HAP-1 (cell line): Measurements from ENCODE around the gene SSU72.

Experiments
- DNase-seq, 2 experiments: peaks; one replicate each; pipeline ENCODE4 v3.0.0-alpha.2; 2016 to 2020; ENCODE audit warnings: low spot score in 2 of 2
- H3K27me3 ChIP-seq: fragments of 250-450 bp; sonication (Bioruptor Pico); 2 replicates; pipeline ENCODE4 v1.5.1; 2020; ENCODE audit warnings: low read depth, mild to moderate bottlenecking, moderate library complexity
- H3K36me3 ChIP-seq: fragments of 250-450 bp; sonication (Bioruptor Pico); replicated peaks from 2 replicates; pipeline ENCODE4 v1.5.1; 2020; ENCODE audit warnings: mild to moderate bottlenecking
- H3K4me1 ChIP-seq: fragments of 250-450 bp; sonication (Bioruptor Pico); 2 replicates; pipeline ENCODE4 v1.5.1; 2020; ENCODE audit warnings: mild to moderate bottlenecking
- H3K4me3 ChIP-seq: fragments of 250-450 bp; sonication (Bioruptor Pico); 2 replicates; pipeline ENCODE4 v1.5.1; 2020; ENCODE audit warnings: mild to moderate bottlenecking, moderate library complexity
- H3K9me3 ChIP-seq: fragments of 250-450 bp; sonication (Bioruptor Pico); 2 replicates; pipeline ENCODE4 v1.5.1; 2020; ENCODE audit warnings: mild to moderate bottlenecking, moderate library complexity
- in situ Hi-C: fragments of 300-500 bp; cut with MboI; formaldehyde crosslinking; loops from 3 replicates; pipeline ENCODE4 v1.14.3; 2020; ENCODE audit warnings: low sequenced_read_pairs, inconsistent platforms, mixed read lengths

The SSU72 gene

DNA sequence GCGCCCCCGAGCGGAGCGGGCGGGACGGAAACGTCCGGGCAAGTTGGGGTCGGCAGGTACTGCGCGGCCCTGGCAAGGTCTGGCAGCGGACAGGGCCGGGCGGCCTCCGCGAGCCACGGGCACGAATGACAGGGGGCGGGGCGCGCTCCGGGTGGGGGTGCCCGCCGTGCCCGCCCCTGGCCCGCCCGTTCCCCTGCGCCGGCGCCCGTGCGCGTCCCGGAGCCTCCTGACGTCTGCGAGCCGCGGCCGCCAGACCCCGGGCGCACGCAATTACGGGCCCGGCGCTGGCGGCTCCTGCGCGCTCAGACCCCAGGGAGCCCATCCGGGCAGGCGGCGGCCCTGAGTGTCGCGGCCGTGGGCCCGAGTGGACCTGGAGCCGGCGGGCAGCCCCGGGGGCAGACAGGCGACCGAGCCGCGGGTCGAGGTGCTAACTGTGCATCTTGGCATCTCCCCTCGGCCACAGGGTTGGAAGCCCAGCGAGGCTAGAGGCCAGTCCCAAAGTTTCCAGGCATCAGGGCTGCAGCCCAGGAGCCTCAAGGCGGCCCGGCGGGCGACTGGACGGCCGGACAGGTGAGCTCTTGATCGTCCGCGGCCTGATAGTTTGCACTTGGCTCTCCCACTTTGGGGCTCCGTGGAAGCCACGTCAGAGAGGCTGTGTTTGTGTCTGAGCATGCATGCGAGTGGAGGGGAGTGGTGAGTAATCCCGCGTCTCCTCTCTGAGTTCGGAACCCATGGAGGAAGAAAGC lies 41.6 kb upstream of the SSU72 start:
- Histone ChIP-seq H3K36me3 (peaks cover 8% of the 10 kb centered on the region; the same call in 1 of the 2 replicates), H3K4me1 (peaks cover 9% of the 10 kb centered on the region), H3K4me3 (peak overlapping the region; percentile 99), H3K27me3 (no peaks in the 10 kb centered on the region), H3K9me3 (no peaks in the 10 kb centered on the region)
- in situ Hi-C loops, result no loop called here
- peak in 1 of 2 experiments; percentile 41 for DNase-seq

DNA sequence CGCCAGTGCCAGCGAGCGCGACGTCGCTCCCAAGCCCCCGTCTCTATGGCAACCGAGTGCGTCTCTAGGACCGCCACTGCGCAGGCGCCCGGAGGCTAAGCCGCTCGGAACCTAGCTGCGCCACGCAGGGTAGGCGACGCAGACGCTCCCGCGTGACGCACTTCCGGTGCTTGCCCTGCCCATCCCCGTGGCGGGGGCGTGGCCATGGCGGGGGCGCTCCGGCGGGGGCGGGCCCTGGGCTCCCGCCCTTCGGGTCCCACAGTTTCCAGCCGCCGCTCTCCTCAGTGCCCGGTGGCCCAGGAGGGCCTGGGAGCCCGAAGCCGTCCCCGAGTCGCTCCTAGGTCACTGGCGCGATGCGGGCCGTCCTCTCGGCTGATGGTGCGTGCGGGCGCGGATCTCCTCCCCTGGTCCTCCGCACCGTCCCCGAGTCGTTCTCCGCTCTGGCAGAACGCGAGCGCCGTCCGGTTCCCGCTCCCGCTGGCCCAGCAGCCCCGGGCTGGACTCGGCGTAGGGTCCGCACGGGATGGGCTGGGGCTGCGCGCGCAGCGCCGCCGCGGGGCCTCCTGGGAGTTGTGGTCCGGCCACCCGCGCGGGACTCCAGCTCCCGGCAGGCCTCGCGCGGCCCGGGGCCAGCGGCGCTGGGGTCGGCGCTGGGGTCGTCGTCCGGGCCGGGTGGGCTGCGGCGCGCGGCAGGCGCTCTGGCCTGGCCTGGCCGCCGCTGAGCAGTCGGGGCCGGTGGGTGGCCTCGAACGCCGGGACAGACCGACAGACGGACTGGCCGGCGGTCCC lies 40.8 kb upstream of the SSU72 start, which contains the start of gene MIB2:
TSS of gene MIB2 (plus strand) at position 245 of the 789 bp plus-strand sequence. CDS start 7,953 bp downstream, outside the sequence.
- DNase-seq, result peak; percentile 94 to 97
- in situ Hi-C loops, result no loop called here
- H3K4me3 ChIP-seq, result peak within 1 kb of the TSS; percentile 99
- H3K36me3 ChIP-seq, result peaks cover 8% of the 10 kb centered on the region; the same call in 1 of the 2 replicates
- peaks cover 9% of the 10 kb centered on the region for H3K4me1 ChIP-seq
- no peaks in the 10 kb centered on the region for H3K9me3 ChIP-seq
- H3K27me3 ChIP-seq, result no peaks in the 10 kb centered on the region

GRCh38 chr1:1614954-1615255 lies 40.2 kb upstream of the SSU72 start:
- in situ Hi-C loops, result loop anchor here (5.0 kb wide), 1 partner anchor 38 kb away; no protein-coding TSS in a partner anchor
- Histone ChIP-seq H3K4me1 (peaks cover 9% of the 10 kb centered on the region), H3K4me3 (peak overlapping the region; percentile 99), H3K27me3 (no peaks in the 10 kb centered on the region), H3K36me3 (peaks cover 8% of the 10 kb centered on the region; the same call in 1 of the 2 replicates), H3K9me3 (no peaks in the 10 kb centered on the region)
- no peak for DNase-seq

GRCh38 chr1:1614204-1614953 lies 39.7 kb upstream of the SSU72 start:
- in situ Hi-C loops, result loop anchor here (5.0 kb wide), 1 partner anchor 37 kb away; no protein-coding TSS in a partner anchor
- DNase-seq, result peak; percentile 22 to 69
- Histone ChIP-seq H3K4me3 (peak overlapping the region; percentile 99), H3K4me1 (peaks cover 9% of the 10 kb centered on the region), H3K36me3 (peaks cover 8% of the 10 kb centered on the region; the same call in 1 of the 2 replicates), H3K9me3 (no peaks in the 10 kb centered on the region), H3K27me3 (no peaks in the 10 kb centered on the region)

DNA sequence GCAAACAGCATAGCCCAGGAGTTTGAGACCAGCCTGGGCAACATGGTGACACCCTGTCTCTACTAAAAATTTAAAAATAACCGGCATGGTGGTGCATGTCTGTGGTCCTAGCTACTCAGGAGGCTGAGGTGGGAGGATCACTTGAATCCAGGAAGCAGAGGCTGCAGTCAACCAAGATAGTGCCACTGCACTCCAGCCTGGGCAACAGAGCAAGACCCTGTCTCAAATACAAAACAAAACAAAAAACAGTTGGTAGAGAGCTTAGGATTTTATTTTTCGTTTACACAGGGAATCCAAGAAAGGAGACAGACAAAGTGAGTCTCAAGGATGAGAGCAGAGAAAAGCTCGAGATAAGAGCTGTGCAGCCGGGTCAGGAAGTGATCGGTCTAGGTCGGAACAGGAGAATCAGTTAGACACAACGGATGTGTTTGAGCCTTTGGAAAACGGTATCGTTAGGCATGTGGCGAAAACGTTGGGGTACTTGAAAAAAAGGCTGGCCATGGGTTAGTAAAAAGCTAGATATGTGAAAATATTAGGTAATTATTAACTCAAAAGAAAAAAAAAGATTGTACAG lies 38.9 kb upstream of the SSU72 start:
- Histone ChIP-seq H3K36me3 (peaks cover 8% of the 10 kb centered on the region; the same call in 1 of the 2 replicates), H3K4me3 (peak overlapping the region; percentile 99), H3K4me1 (peaks cover 9% of the 10 kb centered on the region), H3K9me3 (no peaks in the 10 kb centered on the region), H3K27me3 (no peaks in the 10 kb centered on the region)
- in situ Hi-C loops, result loop anchor here (5.0 kb wide), 1 partner anchor 36 kb away; no protein-coding TSS in a partner anchor
- DNase-seq, result no peak

GRCh38 chr1:1612104-1612400 lies 37.4 kb upstream of the SSU72 start:
- no peaks in the 10 kb centered on the region for H3K27me3 ChIP-seq
- DNase-seq, result no peak
- no peaks in the 10 kb centered on the region for H3K9me3 ChIP-seq
- peaks cover 9% of the 10 kb centered on the region for H3K4me1 ChIP-seq
- no peak overlapping the region for H3K4me3 ChIP-seq
- in situ Hi-C loops, result loop anchor here (5.0 kb wide), 1 partner anchor 35 kb away; no protein-coding TSS in a partner anchor
- H3K36me3 ChIP-seq, result no peaks in the 10 kb centered on the region; the same call in 1 of the 2 replicates

GRCh38 chr1:1610796-1611195 lies 36.1 kb upstream of the SSU72 start:
- H3K9me3 ChIP-seq, result no peaks in the 10 kb centered on the region
- peaks cover 9% of the 10 kb centered on the region for H3K4me1 ChIP-seq
- H3K4me3 ChIP-seq, result no peak overlapping the region
- no peaks in the 10 kb centered on the region; the same call in 1 of the 2 replicates for H3K36me3 ChIP-seq
- no peak for DNase-seq
- no peaks in the 10 kb centered on the region for H3K27me3 ChIP-seq
- in situ Hi-C loops, result loop anchor here (5.0 kb wide), 1 partner anchor 33 kb away; no protein-coding TSS in a partner anchor

GRCh38 chr1:1609822-1610485 lies 35.3 kb upstream of the SSU72 start:
- Histone ChIP-seq H3K9me3 (no peaks in the 10 kb centered on the region), H3K4me1 (peaks cover 9% of the 10 kb centered on the region), H3K36me3 (no peaks in the 10 kb centered on the region), H3K4me3 (no peak overlapping the region), H3K27me3 (no peaks in the 10 kb centered on the region)
- in situ Hi-C loops, result loop anchor here (5.0 kb wide), 1 partner anchor 33 kb away; no protein-coding TSS in a partner anchor
- DNase-seq, result no peak

- H3K27me3 ChIP-seq, result no peaks in the 10 kb centered on the region
- H3K4me1 ChIP-seq, result no peaks in the 10 kb centered on the region
- H3K4me3 ChIP-seq, result no peak overlapping the region
- H3K9me3 ChIP-seq, result no peaks in the 10 kb centered on the region
- in situ Hi-C loops, result no loop called here
- DNase-seq, result no peak
- no peaks in the 10 kb centered on the region for H3K36me3 ChIP-seq
Measured at GRCh38 chr1:1606232-1606631, 31.6 kb upstream of the SSU72 start.

- no peak for DNase-seq
- H3K36me3 ChIP-seq, result no peaks in the 10 kb centered on the region
- no peaks in the 10 kb centered on the region for H3K9me3 ChIP-seq
- in situ Hi-C loops, result no loop called here
- H3K4me1 ChIP-seq, result no peaks in the 10 kb centered on the region
- H3K4me3 ChIP-seq, result no peak overlapping the region
- H3K27me3 ChIP-seq, result no peaks in the 10 kb centered on the region
Measured at GRCh38 chr1:1605724-1606123, 31.1 kb upstream of the SSU72 start.

DNA sequence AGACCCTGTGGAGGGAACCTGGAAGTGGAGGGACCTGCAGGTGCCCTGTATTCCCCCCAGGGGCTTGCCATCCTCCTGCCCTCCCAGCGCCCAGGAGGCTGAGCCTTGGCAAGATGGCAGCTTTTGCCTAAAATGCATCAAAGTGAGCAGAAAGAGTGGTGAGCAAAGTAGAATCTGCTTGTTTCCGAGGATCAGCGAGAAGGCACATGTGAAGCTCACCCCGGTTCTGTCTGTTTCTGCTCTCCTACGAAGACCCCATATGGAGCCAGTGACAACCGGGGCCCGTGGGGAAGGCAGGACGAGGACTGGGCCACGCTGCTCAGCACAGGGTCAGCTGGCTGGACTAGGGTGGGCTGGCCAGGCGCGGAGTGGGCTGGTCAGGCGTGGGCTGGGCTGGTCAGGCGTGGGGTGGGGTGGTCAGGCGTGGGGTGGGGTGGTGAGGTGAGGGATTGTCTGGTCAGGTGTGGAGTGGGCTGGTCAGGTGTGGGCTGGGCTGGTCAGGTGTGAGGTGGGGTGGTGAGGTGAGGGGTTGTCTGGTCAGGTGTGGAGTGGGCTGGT lies 30.4 kb upstream of the SSU72 start:
- H3K9me3 ChIP-seq, result no peaks in the 10 kb centered on the region
- no peaks in the 10 kb centered on the region for H3K36me3 ChIP-seq
- in situ Hi-C loops, result no loop called here
- DNase-seq, result no peak
- no peaks in the 10 kb centered on the region for H3K4me1 ChIP-seq
- no peaks in the 10 kb centered on the region for H3K27me3 ChIP-seq
- H3K4me3 ChIP-seq, result no peak overlapping the region

DNA sequence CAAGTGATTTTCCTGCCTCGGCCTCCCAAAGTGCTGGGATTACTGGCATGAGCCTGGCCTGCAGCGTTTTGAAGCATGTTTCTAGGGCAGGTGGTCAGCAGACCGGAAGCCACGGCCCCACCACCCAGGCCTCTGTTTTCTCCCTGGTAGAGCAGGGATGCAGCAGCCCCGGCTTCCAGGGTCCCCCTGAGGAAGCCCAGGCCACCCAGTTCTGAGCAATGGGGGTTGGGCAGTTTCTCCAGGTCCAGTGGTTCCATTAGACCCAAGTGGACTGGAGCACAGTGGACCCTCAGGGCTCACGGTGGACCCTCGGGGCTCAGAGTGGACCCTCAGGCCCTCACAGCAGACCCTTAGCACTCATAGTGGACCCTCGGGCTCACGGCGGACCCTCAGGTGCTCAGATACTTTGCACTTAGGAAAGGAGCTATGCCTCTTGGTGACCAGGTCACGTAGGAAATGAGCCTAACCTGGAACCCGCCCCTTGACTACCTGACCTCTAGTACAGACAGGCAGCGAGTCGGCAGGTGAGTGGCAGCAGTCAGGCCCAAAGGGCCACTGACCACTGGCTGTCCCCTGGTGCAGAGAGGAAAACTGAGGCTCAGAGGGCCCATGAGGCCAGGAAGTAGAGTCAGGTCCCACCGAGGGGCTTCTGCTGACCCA lies 29.8 kb upstream of the SSU72 start:
- in situ Hi-C loops, result no loop called here
- Histone ChIP-seq H3K4me1 (no peaks in the 10 kb centered on the region), H3K36me3 (no peaks in the 10 kb centered on the region), H3K9me3 (no peaks in the 10 kb centered on the region), H3K27me3 (no peaks in the 10 kb centered on the region), H3K4me3 (no peak overlapping the region)
- no peak for DNase-seq
